GM12878 (cell line): ENCODE measurements around the gene DMKN.

Source experiments
- CEBPB ChIP-seq, 2 experiments: fragments of 150-350 bp in 1 of 2; IDR thresholded peaks; 2 replicates each; pipeline ENCODE4 v1.6.1; 2012 to 2014; ENCODE audit warnings: low read depth in 2 of 2, low read length in 2 of 2, borderline replicate concordance in 1 of 2, inconsistent platforms in 1 of 2
- EZH2 ChIP-seq: IDR thresholded peaks from 2 replicates; pipeline ENCODE4 v1.6.1; 2012; ENCODE audit warnings: low read depth, mild to moderate bottlenecking, control low read depth, inconsistent platforms, low read length, borderline replicate concordance; ENCODE audit not compliant: control insufficient read depth
- POLR2A ChIP-seq: IDR thresholded peaks from 2 replicates; pipeline ENCODE4 v1.6.1; 2011; ENCODE audit warnings: low read depth, mild to moderate bottlenecking, low read length
- RELA ChIP-seq: fragments of 450-650 bp; IDR thresholded peaks from 2 replicates; pipeline ENCODE4 v1.8.0; 2014; ENCODE audit warnings: borderline replicate concordance; ENCODE audit not compliant: partially characterized antibody
- YY1 ChIP-seq: IDR thresholded peaks from 2 replicates; pipeline ENCODE4 v1.6.1; 2011; ENCODE audit warnings: low read depth, mild to moderate bottlenecking, low read length
- ZNF274 ChIP-seq: IDR thresholded peaks from one replicate; pipeline ENCODE4 v1.8.0; 2011; ENCODE audit not compliant: insufficient read length, insufficient read depth
- TF ChIP-seq, protein P1 (sequence below), 3 experiments: IDR thresholded peaks in 2 of 3; conservative IDR thresholded peaks in 1 of 3; 2 replicates each; pipeline ENCODE4 v1.5.1; 2011; ENCODE audit warnings: low read depth in 3 of 3, low read length in 3 of 3, mild to moderate bottlenecking in 3 of 3, control low read depth in 2 of 3, moderate library complexity in 2 of 3, inconsistent platforms in 1 of 3, mixed read lengths in 1 of 3; ENCODE audit not compliant: control insufficient read depth in 2 of 3, insufficient read depth in 1 of 3; ENCODE audit errors: extremely low read depth in 1 of 3

DNA sequence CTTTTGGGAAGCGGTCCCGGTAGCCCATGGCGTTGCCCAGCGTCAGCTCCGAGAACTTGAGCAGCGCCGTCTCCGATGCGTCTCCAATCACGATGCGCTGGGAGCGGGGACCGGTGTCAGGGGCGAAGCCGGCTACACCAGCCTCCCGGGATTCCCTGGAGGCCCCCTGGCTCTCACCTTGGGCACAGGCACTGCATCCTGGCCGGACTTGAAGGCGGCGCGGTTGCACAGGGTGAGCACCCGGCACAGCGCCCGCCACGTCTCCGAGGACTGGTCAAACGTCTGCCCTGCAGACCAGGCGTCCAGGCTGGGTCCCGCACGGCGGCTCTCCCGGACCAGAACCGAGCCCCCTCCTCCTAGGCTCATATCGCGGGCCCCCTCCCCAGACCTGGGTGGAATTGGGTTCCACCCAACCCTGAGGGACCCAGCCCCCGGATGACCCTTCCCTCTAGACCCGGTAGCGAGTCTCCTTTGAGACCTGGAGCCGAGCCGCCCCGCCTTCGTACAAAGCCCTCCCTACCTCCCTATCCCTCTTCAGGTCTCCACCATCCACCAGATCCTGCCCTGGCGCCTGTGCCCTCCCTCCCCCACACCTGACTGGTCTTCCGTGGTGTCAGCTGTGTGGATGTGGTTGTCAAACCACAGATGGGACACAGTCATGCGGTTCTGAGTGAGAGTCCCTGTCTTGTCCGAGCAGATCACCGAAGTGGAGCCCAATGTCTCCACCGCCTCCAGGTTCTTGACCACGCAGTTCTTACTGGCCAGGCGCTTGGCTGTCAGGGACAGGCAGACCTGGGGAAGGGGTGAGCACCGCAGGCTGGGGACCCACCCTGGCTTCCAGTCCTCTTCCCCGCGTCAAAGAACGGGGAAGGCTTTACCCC, 45.2 kb upstream of the DMKN start:
- TF ChIP-seq ZNF274 (no peak), YY1 (no peak), POLR2A (no peak), CEBPB (IDR thresholded peaks at IDR 0.05; ENCODE audit: borderline replicate concordance in 1 of 2, low read depth in 2 of 2, low read length in 2 of 2) (no peak), EZH2 (no peak), RELA (no peak)
- TF ChIP-seq, protein P1, sequence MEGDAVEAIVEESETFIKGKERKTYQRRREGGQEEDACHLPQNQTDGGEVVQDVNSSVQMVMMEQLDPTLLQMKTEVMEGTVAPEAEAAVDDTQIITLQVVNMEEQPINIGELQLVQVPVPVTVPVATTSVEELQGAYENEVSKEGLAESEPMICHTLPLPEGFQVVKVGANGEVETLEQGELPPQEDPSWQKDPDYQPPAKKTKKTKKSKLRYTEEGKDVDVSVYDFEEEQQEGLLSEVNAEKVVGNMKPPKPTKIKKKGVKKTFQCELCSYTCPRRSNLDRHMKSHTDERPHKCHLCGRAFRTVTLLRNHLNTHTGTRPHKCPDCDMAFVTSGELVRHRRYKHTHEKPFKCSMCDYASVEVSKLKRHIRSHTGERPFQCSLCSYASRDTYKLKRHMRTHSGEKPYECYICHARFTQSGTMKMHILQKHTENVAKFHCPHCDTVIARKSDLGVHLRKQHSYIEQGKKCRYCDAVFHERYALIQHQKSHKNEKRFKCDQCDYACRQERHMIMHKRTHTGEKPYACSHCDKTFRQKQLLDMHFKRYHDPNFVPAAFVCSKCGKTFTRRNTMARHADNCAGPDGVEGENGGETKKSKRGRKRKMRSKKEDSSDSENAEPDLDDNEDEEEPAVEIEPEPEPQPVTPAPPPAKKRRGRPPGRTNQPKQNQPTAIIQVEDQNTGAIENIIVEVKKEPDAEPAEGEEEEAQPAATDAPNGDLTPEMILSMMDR (IDR thresholded peaks at IDR 0.05 in 2 of 3, conservative IDR thresholded peaks at IDR 0.05 in 1 of 3; ENCODE audit: control insufficient read depth in 2 of 3, extremely low read depth in 1 of 3, insufficient read depth in 1 of 3, low read depth in 3 of 3, low read length in 3 of 3), result no peak
